H1 (cell line): ENCODE data around the gene AGFG2. TPM values are rescaled to one million over a fixed set of nuclear protein-coding genes. Genes with fewer than 3 reads are reported as not detected.

Experiments used
- CTCF ChIA-PET: fragments of 300-600 bp; sonication (Branson Sonifier 250); formaldehyde crosslinking; loops from one replicate; lab custom pipeline; 2021; ENCODE audit not compliant: partially characterized antibody; lab: Charles Lee
- POLR2A ChIA-PET: fragments of 300-600 bp; sonication (Branson Sonifier 250); formaldehyde crosslinking; loops from one replicate; lab custom pipeline; 2021; ENCODE audit warnings: inconsistent platforms; ENCODE audit not compliant: partially characterized antibody; lab: Charles Lee
- DNase-seq, 2 experiments: peaks; one replicate each; pipeline versions ENCODE4 v3.0.0 to v3.0.0-alpha.2; 2010 to 2022; ENCODE audit warnings: low spot score in 2 of 2, low read depth in 1 of 2, mixed read lengths in 1 of 2
- FAIRE-seq: peaks from 2 replicates; lab custom pipeline; 2011; peaks lifted over from hg19 to GRCh38; lab: Jason Lieb, UNC
- H2AFZ ChIP-seq: 2 replicates; pipeline ENCODE4 v1.8.1; 2012; ENCODE audit warnings: low read length, inconsistent platforms
- H2AK5ac ChIP-seq: 2 replicates; pipeline ENCODE4 v1.6.1; 2013; ENCODE audit warnings: low read depth, low read length
- H2BK120ac ChIP-seq: replicated peaks from 2 replicates; pipeline ENCODE3; 2013; ENCODE audit warnings: low read depth, low read length, inconsistent platforms
- H2BK12ac ChIP-seq: 2 replicates; pipeline ENCODE4 v1.6.1; 2013; ENCODE audit warnings: low read depth, low read length
- H2BK15ac ChIP-seq: 2 replicates; pipeline ENCODE4 v1.6.1; 2013; ENCODE audit warnings: low read length
- H2BK20ac ChIP-seq: 2 replicates; pipeline ENCODE4 v1.6.1; 2013; ENCODE audit warnings: low read length
- H2BK5ac ChIP-seq: 2 replicates; pipeline ENCODE4 v1.6.1; 2013; ENCODE audit warnings: low read depth, low read length
- H3K14ac ChIP-seq: 2 replicates; pipeline ENCODE4 v1.6.1; 2013; ENCODE audit warnings: inconsistent platforms; ENCODE audit not compliant: insufficient read length
- H3K18ac ChIP-seq: 2 replicates; pipeline ENCODE4 v1.6.1; 2013; ENCODE audit warnings: low read length; ENCODE audit errors: extremely low read depth
- H3K23ac ChIP-seq: 2 replicates; pipeline ENCODE4 v1.6.1; 2013; ENCODE audit warnings: inconsistent platforms; ENCODE audit not compliant: insufficient read length
- H3K23me2 ChIP-seq: 2 replicates; pipeline ENCODE4 v1.6.1; 2013; ENCODE audit warnings: low read depth, low read length
- H3K27ac ChIP-seq: 2 replicates; pipeline ENCODE4 v1.6.1; 2011; ENCODE audit warnings: low read depth, low read length, inconsistent platforms
- H3K27me3 ChIP-seq, 4 experiments: replicated peaks in 1 of 4; 1 replicate in 1 of 4; 2 replicates in 3 of 4; pipeline versions ENCODE4 v1.6.1 to v1.8.1; 2011 to 2013; ENCODE audit warnings: low read length in 3 of 4, mild to moderate bottlenecking in 3 of 4, inconsistent platforms in 2 of 4, mixed read lengths in 2 of 4, moderate library complexity in 1 of 4; ENCODE audit not compliant: control insufficient read depth in 3 of 4, insufficient read depth in 3 of 4; ENCODE audit errors: extremely low read depth in 1 of 4
- H3K36me3 ChIP-seq, 4 experiments: 2 replicates each; pipeline versions ENCODE4 v1.6.1 to v1.8.1; 2011 to 2013; ENCODE audit warnings: mild to moderate bottlenecking in 4 of 4, low read length in 3 of 4, moderate library complexity in 2 of 4, control low read depth in 1 of 4, inconsistent platforms in 1 of 4; ENCODE audit not compliant: insufficient read depth in 4 of 4, control insufficient read depth in 2 of 4
- H3K4ac ChIP-seq: replicated peaks from 2 replicates; pipeline ENCODE3; 2013; ENCODE audit warnings: low read length, low read depth, mixed read lengths, inconsistent platforms; ENCODE audit not compliant: insufficient read length
- H3K4me1 ChIP-seq, 4 experiments: replicated peaks in 1 of 4; 1 replicate in 1 of 4; 2 replicates in 3 of 4; pipeline versions ENCODE4 v1.6.1 to v1.8.1; 2011 to 2013; ENCODE audit warnings: low read length in 3 of 4, inconsistent platforms in 2 of 4, mixed read lengths in 1 of 4; ENCODE audit not compliant: insufficient read depth in 4 of 4, control insufficient read depth in 3 of 4
- H3K4me2 ChIP-seq, 2 experiments: 2 replicates each; pipeline versions ENCODE4 v1.6.1 to v1.8.1; 2011 to 2013; ENCODE audit warnings: low read depth in 2 of 2, low read length in 2 of 2, control low read depth in 1 of 2, inconsistent platforms in 1 of 2, mild to moderate bottlenecking in 1 of 2; ENCODE audit not compliant: insufficient read depth in 1 of 2
- H3K4me3 ChIP-seq, 4 experiments: fragments of 200-600, 300-600 bp in 1 of 4; sonication (generic), shearing (Covaris generic), sonication (Bioruptor Twin) in 1 of 4; 2 replicates each; pipeline versions ENCODE4 v1.5.1 to v1.8.1; 2011 to 2016; ENCODE audit warnings: low read length in 4 of 4, low read depth in 3 of 4, control low read depth in 2 of 4, inconsistent platforms in 2 of 4, mild to moderate bottlenecking in 2 of 4, mixed read lengths in 1 of 4, moderate library complexity in 1 of 4; ENCODE audit not compliant: insufficient read depth in 2 of 4; ENCODE audit errors: extremely low read depth in 1 of 4
- H3K56ac ChIP-seq: replicated peaks from 2 replicates; pipeline ENCODE3; 2013; ENCODE audit warnings: low read depth, mild to moderate bottlenecking, mixed read lengths, low read length, inconsistent platforms; ENCODE audit not compliant: insufficient read length
- H3K79me1 ChIP-seq: 2 replicates; pipeline ENCODE4 v1.6.1; 2013; ENCODE audit warnings: low read depth, low read length, control low read depth
- H3K79me2 ChIP-seq, 2 experiments: 2 replicates each; pipeline versions ENCODE4 v1.6.1 to v1.8.1; 2012 to 2013; ENCODE audit warnings: low read length in 2 of 2, mild to moderate bottlenecking in 2 of 2, inconsistent platforms in 1 of 2; ENCODE audit not compliant: insufficient read depth in 2 of 2, control insufficient read depth in 1 of 2
- H3K9ac ChIP-seq, 4 experiments: replicated peaks in 1 of 4; 1 replicate in 1 of 4; 2 replicates in 3 of 4; pipeline versions ENCODE4 v1.6.1 to v1.8.1; 2011 to 2013; ENCODE audit warnings: low read depth in 3 of 4, low read length in 3 of 4, control low read depth in 2 of 4, mild to moderate bottlenecking in 2 of 4, moderate library complexity in 2 of 4, inconsistent platforms in 1 of 4; ENCODE audit errors: extremely low read depth in 1 of 4
- H3K9me3 ChIP-seq, 2 experiments: 2 replicates each; pipeline versions ENCODE4 v1.6.1 to v1.8.1; 2012 to 2013; ENCODE audit warnings: mild to moderate bottlenecking in 2 of 2, moderate library complexity in 2 of 2, control low read depth in 1 of 2, inconsistent platforms in 1 of 2, low read depth in 1 of 2, low read length in 1 of 2, mixed read lengths in 1 of 2; ENCODE audit not compliant: insufficient read depth in 2 of 2
- H4K20me1 ChIP-seq, 2 experiments: replicated peaks in 1 of 2; 2 replicates each; pipeline versions ENCODE3 to v1.8.1; 2011 to 2013; ENCODE audit warnings: inconsistent platforms in 2 of 2, low read length in 2 of 2, mild to moderate bottlenecking in 1 of 2; ENCODE audit not compliant: insufficient read depth in 2 of 2, control insufficient read depth in 1 of 2
- H4K5ac ChIP-seq: 2 replicates; pipeline ENCODE4 v1.6.1; 2013; ENCODE audit warnings: low read length, low read depth, mixed read lengths, inconsistent platforms; ENCODE audit not compliant: insufficient read length
- H4K8ac ChIP-seq: 2 replicates; pipeline ENCODE4 v1.8.0; 2013; ENCODE audit warnings: mild to moderate bottlenecking, moderate library complexity, low read length, inconsistent platforms; ENCODE audit not compliant: insufficient read depth; ENCODE audit errors: extremely low read depth
- H4K91ac ChIP-seq: replicated peaks from 2 replicates; pipeline ENCODE3; 2013; ENCODE audit warnings: low read length, mixed read lengths, inconsistent platforms; ENCODE audit not compliant: insufficient read length
- ATF2 ChIP-seq: IDR thresholded peaks from 2 replicates; pipeline ENCODE4 v1.6.1; 2012; ENCODE audit warnings: low read length, inconsistent platforms
- E2F6 ChIP-seq: IDR thresholded peaks from 2 replicates; pipeline ENCODE4 v1.6.1; 2012; ENCODE audit warnings: inconsistent platforms
- EP300 ChIP-seq, 2 experiments: IDR thresholded peaks; 1 replicate in 1 of 2; 2 replicates in 1 of 2; pipeline ENCODE4 v1.6.1; 2011 to 2012; ENCODE audit warnings: low read depth in 2 of 2, low read length in 2 of 2, mild to moderate bottlenecking in 2 of 2, borderline replicate concordance in 1 of 2, inconsistent platforms in 1 of 2, moderate library complexity in 1 of 2
- JUN ChIP-seq: IDR thresholded peaks from 2 replicates; pipeline ENCODE4 v1.6.1; 2011; ENCODE audit warnings: low read depth, mild to moderate bottlenecking, improper control_type of control experiment, low read length
- TEAD4 ChIP-seq: IDR thresholded peaks from 2 replicates; pipeline ENCODE4 v1.6.1; 2012; ENCODE audit warnings: low read depth, low read length, inconsistent platforms, mixed read lengths
- WGBS, 2 experiments: shearing (Covaris generic) in 1 of 2; methylation state at CpG; one replicate each; pipeline versions ENCODE4 v1.1.6 to v1.1.7; 2013 to 2015; ENCODE audit warnings: low lambda C conversion rate in 2 of 2, mixed read lengths in 2 of 2, inconsistent platforms in 1 of 2, low coverage in 1 of 2, missing lambda C conversion rate in 1 of 2; ENCODE audit not compliant: insufficient replicate concordance in 2 of 2, insufficient coverage in 1 of 2, insufficient read length in 1 of 2; ENCODE audit errors: extremely low coverage in 1 of 2, missing lambda C conversion rate in 1 of 2; 5-methylcytosine and 5-hydroxymethylcytosine counted together
- polyA plus RNA-seq, 7 experiments: library from polyadenylated mRNA; depleted of rRNA in 3 of 7; stranded (reverse) in 5 of 7; unstranded in 2 of 7; fragments of >200 nt in 5 of 7; fragments of 200-250 nt in 2 of 7; gene quantifications; 1 replicate in 5 of 7; 2 replicates in 1 of 7; 4 replicates in 1 of 7; pipeline versions ENCODE4 v1.2.1 to v1.2.3, GENCODE V29; 2011 to 2013; ENCODE audit warnings: missing spikeins in 2 of 7, mixed read lengths in 2 of 7
- total RNA-seq: library from RNA; stranded (reverse); fragmentation: NEBNext Ultra II Directional; extraction: Animal tissue kit (Norgen Biotek cat#: 25700); gene quantifications from 2 replicates; pipeline ENCODE4 v1.2.1, GENCODE V29; 2021

The AGFG2 gene
- total and polyA plus RNA-seq, 2 of the 8 experiments (the other 6 are each of a cell fraction or from before 2014, with no cell fraction given), result 7.6 to 11.2 TPM

DNA sequence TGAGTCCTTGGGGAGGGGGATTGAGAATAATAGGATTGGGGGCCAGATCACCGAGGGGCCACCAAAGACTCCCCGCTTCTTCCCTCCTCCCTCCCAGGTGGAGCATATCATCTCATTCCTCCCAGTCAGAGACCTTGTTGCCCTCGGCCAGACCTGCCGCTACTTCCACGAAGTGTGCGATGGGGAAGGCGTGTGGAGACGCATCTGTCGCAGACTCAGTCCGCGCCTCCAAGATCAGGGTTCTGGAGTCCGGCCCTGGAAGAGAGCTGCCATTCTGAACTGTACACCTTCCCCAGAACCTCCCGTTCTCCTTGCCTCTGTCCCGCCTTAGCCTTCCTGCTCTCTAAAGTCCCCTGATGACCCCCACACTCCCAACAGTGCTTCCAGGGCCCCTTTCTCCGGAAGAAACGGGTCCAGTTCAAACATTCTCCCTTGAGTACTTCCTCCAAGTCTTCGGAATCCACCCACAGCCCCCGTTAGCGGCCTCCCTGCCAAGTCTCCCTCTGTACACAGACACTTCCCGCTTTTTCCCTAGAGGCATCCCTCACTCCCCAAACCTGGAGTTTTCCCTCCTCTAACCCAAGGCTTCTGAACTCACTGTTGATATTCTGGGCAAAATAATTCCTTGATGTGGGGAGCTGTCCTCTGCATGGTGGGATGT lies 51.2 kb downstream of the AGFG2 start:
- Histone ChIP-seq H3K36me3 (no peaks in the 10 kb centered on the region), H2BK12ac (0 out of 2 replicates have a peak overlapping the region, but pooled peaks have one; percentile 2), H3K23me2 (peaks cover 6% of the 10 kb centered on the region), H4K91ac (no peak overlapping the region), H2BK20ac (no peak overlapping the region), H3K79me1 (no peaks in the 10 kb centered on the region), H3K27ac (no peak overlapping the region), H2BK15ac (no peak overlapping the region), H4K20me1 (peaks cover 0 to 2% of the 10 kb centered on the region in 2 experiments), H3K4me3 (peak overlapping the region in 1 of 4 experiments; percentile 1; a peak in 1 of 8 replicates), H3K9me3 (no peaks in the 10 kb centered on the region), H3K56ac (no peak overlapping the region), H2AFZ (no peak overlapping the region), H3K9ac (no peak overlapping the region; a peak in 1 of 7 replicates), H3K14ac (no peak overlapping the region), H4K5ac (no peak overlapping the region), H3K4me1 (peaks cover 0 to 13% (median 6%) of the 10 kb centered on the region in 4 experiments; a peak in 5 of 7 replicates), H3K4ac (no peak overlapping the region), H2BK120ac (no peak overlapping the region), H3K4me2 (peak overlapping the region; percentile 54 to 57; a peak in 3 of 4 replicates), H3K18ac (0 out of 2 replicates have a peak overlapping the region, but pooled peaks have one; percentile 13), H2BK5ac (0 out of 2 replicates have a peak overlapping the region, but pooled peaks have one; percentile 18), H2AK5ac (no peak overlapping the region), H3K27me3 (peaks cover 0 to 2% (median under 1%) of the 10 kb centered on the region in 4 experiments; a peak in 4 of 7 replicates), H3K23ac (no peak overlapping the region), H4K8ac (no peak overlapping the region), H3K79me2 (no peaks in the 10 kb centered on the region)
- TF ChIP-seq JUN, result no peak
- TF ChIP-seq E2F6, result no peak
- no peak for TF ChIP-seq EP300 (IDR thresholded peaks at IDR 0.05; ENCODE audit: borderline replicate concordance in 1 of 2, low read depth in 2 of 2, low read length in 2 of 2)
- no peak for TF ChIP-seq TEAD4
- TF ChIP-seq ATF2, result no peak
- DNase-seq (no peak), FAIRE-seq (no peak)
- CTCF ChIA-PET, result interaction anchor here (0.6 to 11.4 kb wide), 13 partner anchors 11 to 211 kb away, joined by 3 to 171 read pairs (median 6); partner anchors contain the start of genes MOSPD3 and PCOLCE
- WGBS, 2 experiments, result 72% methylated on average over 20 of the region's 20 CpGs; no CpG with 5 or more reads in 1 of the 2 experiments
- POLR2A ChIA-PET, result interaction anchor here (0.8 to 10.0 kb wide), 20 partner anchors 7 to 161 kb away, joined by 3 to 172 read pairs (median 4); partner anchors contain the start of genes AGFG2, MEPCE, MOSPD3 and PCOLCE
